ENCODE data around the gene PODN. TPM values are rescaled to one million over a fixed set of nuclear protein-coding genes. Genes with fewer than 3 reads are reported as not detected.

The PODN gene
- total and polyA plus RNA-seq, 2 donors (not counting 3 experiments of a cell fraction or from before 2014, with no cell fraction given) = 1.3 to 1.5 TPM

- Histone ChIP-seq H2AFZ (ENCODE audit: low read depth, low read length) (no peak overlapping the region), H3K4me2 (ENCODE audit: insufficient read depth, low read length) (no peak overlapping the region), H3K4me3 (replicated peaks in 1 of 3; ENCODE audit: insufficient read depth in 1 of 3, low read depth in 1 of 3, low read length in 3 of 3) (no peak overlapping the region), H3K9me3 (replicated peaks; ENCODE audit: control insufficient read depth, insufficient read depth, low read length) (no peaks in the 10 kb centered on the region), H3K27me3 (ENCODE audit: control insufficient read depth in 2 of 2, insufficient read depth in 2 of 2, low read length in 2 of 2) (no peaks in the 10 kb centered on the region), H3K9ac (replicated peaks; ENCODE audit: extremely low read depth, insufficient read depth, low read length) (no peak overlapping the region), H3K79me2 (ENCODE audit: control insufficient read depth, insufficient read depth, low read length) (peaks cover 26% of the 10 kb centered on the region), H3K9me1 (replicated peaks; ENCODE audit: control insufficient read depth, extremely low read depth, insufficient read depth, low read length) (peaks cover 2% of the 10 kb centered on the region), H3K4me1 (ENCODE audit: control insufficient read depth, extremely low read depth, insufficient read depth, low read length) (peaks cover 2% of the 10 kb centered on the region), H4K20me1 (replicated peaks; ENCODE audit: control insufficient read depth, extremely low read depth, insufficient read depth, low read length) (no peaks in the 10 kb centered on the region), H3K36me3 (ENCODE audit: control insufficient read depth in 2 of 2, extremely low read depth in 1 of 2, insufficient read depth in 2 of 2, low read length in 2 of 2) (no peaks in the 10 kb centered on the region), H3K27ac (ENCODE audit: insufficient read depth, low read depth, low read length) (no peak overlapping the region)
- ChIA-PET POLR2A (no interaction called here), CTCF (interaction anchor here (1.0 kb wide), 1 partner anchor 11 kb away, joined by 3 read pairs; no protein-coding TSS in a partner anchor)
- intact Hi-C loops (cut with micrococcal nuclease) (no loop called here), dilution Hi-C loops (cut with MboI; ENCODE audit: extremely low pct_ligation_motif_present, low sequenced_read_pairs) (no loop called here)
- TF ChIP-seq, protein P1, sequence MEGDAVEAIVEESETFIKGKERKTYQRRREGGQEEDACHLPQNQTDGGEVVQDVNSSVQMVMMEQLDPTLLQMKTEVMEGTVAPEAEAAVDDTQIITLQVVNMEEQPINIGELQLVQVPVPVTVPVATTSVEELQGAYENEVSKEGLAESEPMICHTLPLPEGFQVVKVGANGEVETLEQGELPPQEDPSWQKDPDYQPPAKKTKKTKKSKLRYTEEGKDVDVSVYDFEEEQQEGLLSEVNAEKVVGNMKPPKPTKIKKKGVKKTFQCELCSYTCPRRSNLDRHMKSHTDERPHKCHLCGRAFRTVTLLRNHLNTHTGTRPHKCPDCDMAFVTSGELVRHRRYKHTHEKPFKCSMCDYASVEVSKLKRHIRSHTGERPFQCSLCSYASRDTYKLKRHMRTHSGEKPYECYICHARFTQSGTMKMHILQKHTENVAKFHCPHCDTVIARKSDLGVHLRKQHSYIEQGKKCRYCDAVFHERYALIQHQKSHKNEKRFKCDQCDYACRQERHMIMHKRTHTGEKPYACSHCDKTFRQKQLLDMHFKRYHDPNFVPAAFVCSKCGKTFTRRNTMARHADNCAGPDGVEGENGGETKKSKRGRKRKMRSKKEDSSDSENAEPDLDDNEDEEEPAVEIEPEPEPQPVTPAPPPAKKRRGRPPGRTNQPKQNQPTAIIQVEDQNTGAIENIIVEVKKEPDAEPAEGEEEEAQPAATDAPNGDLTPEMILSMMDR (IDR thresholded peaks at IDR 0.05; ENCODE audit: extremely low read depth in 1 of 2, insufficient read depth in 1 of 2, low read depth in 1 of 2, low read length in 2 of 2) = no peak
- TF ChIP-seq POLR2A (IDR thresholded peaks at IDR 0.05; ENCODE audit: low read depth, low read length) (no peak), EZH2 (IDR thresholded peaks at IDR 0.05; ENCODE audit: borderline replicate concordance, low read depth, low read length, severe bottlenecking) (no peak), MYC (IDR thresholded peaks at IDR 0.05; ENCODE audit: low read depth, low read length) (no peak), FOS (IDR thresholded peaks at IDR 0.05; ENCODE audit: borderline replicate concordance, insufficient read depth, low read length) (no peak), JUN (IDR thresholded peaks at IDR 0.05; ENCODE audit: borderline replicate concordance, insufficient read depth, insufficient read length, low read depth) (no peak), GATA2 (IDR thresholded peaks at IDR 0.05; ENCODE audit: insufficient read depth, insufficient read length, low read depth, low read length) (no peak), POLR2AphosphoS5 (IDR thresholded peaks at IDR 0.05; ENCODE audit: insufficient read depth, low read depth, low read length) (no peak)
- TF ChIP-seq, protein P2, sequence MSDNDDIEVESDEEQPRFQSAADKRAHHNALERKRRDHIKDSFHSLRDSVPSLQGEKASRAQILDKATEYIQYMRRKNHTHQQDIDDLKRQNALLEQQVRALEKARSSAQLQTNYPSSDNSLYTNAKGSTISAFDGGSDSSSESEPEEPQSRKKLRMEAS (IDR thresholded peaks at IDR 0.05; ENCODE audit: insufficient read depth, insufficient read length) = no peak
- DNase-seq (ENCODE audit: low read depth, low spot score) (no peak), FAIRE-seq (no peak)
- no TSS peak for BruUV-seq (replicated peaks)
Measured at GRCh38 chr1:53022179-53022578, 39.8 kb upstream of the PODN start.
